ENCODE measurements around the gene DGAT2.

Gene DGAT2

GRCh38 chr11:75770102-75770501, 1.5 kb downstream of the DGAT2 start:
- ChIA-PET CTCF (interaction anchor here (1.4 to 1.6 kb wide), 2 partner anchors 47 to 64 kb away, joined by 3 to 6 read pairs; no protein-coding TSS in a partner anchor), POLR2A (no interaction called here)
- no peak overlapping the region for H3K4me3 ChIP-seq (ENCODE audit: low read depth, low read length)
- DNase-seq (ENCODE audit: low read depth, low spot score) = no peak
- TF ChIP-seq CTCF (IDR thresholded peaks at IDR 0.05; ENCODE audit: insufficient read depth, low read length, missing control alignments) = no peak

GRCh38 chr11:75771646-75772410, 3.2 kb downstream of the DGAT2 start:
- no peak for DNase-seq (ENCODE audit: low read depth, low spot score)
- CTCF ChIA-PET = interaction anchor here (1.0 kb wide), 1 partner anchor 66 kb away, joined by 4 read pairs; no protein-coding TSS in a partner anchor
- TF ChIP-seq CTCF (IDR thresholded peaks at IDR 0.05; ENCODE audit: insufficient read depth, low read length, missing control alignments) = no peak
- POLR2A ChIA-PET = no interaction called here
- H3K4me3 ChIP-seq (ENCODE audit: low read depth, low read length) = no peak overlapping the region

- ChIA-PET CTCF (interaction anchor here (0.6 to 1.6 kb wide), 3 partner anchors 9 to 31 kb away, joined by 3 read pairs; no protein-coding TSS in a partner anchor), POLR2A (no interaction called here)
- no peak for DNase-seq (ENCODE audit: low read depth, low spot score)
- TF ChIP-seq CTCF (IDR thresholded peaks at IDR 0.05; ENCODE audit: insufficient read depth, low read length, missing control alignments) = no peak
- no peak overlapping the region for H3K4me3 ChIP-seq (ENCODE audit: low read depth, low read length)
These were observed 5.2 kb downstream of the DGAT2 start for GRCh38 chr11:75773595-75774353.

DNA sequence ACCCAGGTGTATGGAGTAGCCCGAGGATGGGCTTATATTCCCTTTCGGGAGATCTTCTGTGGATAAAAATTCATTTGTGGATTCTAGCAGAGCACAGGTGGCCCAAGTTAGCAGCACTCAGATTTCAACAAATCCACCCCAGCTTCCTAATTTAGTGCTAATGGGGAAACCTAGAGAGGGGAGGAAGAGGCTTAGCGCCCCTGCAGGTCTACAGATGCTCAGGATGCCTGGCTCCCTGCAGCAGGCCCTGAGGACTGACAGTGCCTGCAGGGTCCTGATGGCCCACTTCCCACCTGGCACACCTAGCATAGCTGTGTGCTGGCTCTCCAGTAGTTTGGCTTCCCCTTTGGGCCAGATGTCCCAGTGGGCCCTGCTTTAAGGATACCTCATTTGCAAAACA, 6.5 kb downstream of the DGAT2 start:
- no peak for DNase-seq (ENCODE audit: low read depth, low spot score)
- TF ChIP-seq CTCF (IDR thresholded peaks at IDR 0.05; ENCODE audit: insufficient read depth, low read length, missing control alignments) = no peak
- CTCF ChIA-PET = interaction anchor here (1.0 kb wide), 1 partner anchor 69 kb away, joined by 3 read pairs; no protein-coding TSS in a partner anchor
- no peak overlapping the region for H3K4me3 ChIP-seq (ENCODE audit: low read depth, low read length)
- POLR2A ChIA-PET = no interaction called here

GRCh38 chr11:75776546-75776945, 8.0 kb downstream of the DGAT2 start:
- no peak for DNase-seq (ENCODE audit: low read depth, low spot score)
- ChIA-PET CTCF (interaction anchor here (1.1 to 1.8 kb wide), 2 partner anchors 26 to 27 kb away, joined by 5 to 15 read pairs; no protein-coding TSS in a partner anchor), POLR2A (interaction anchor here (0.6 kb wide), 1 partner anchor 614 kb away, joined by 6 read pairs; no protein-coding TSS in a partner anchor)
- H3K4me3 ChIP-seq (ENCODE audit: low read depth, low read length) = no peak overlapping the region
- no peak for TF ChIP-seq CTCF (IDR thresholded peaks at IDR 0.05; ENCODE audit: insufficient read depth, low read length, missing control alignments)
